ENCODE data around the gene RSBN1L. TPM values are rescaled to one million over a fixed set of nuclear protein-coding genes. Genes with fewer than 3 reads are reported as not detected.

RSBN1L gene
- polyA plus RNA-seq (2011; rRNA removed) (10.5 and 13.0 TPM in 2 replicates), polyA plus RNA-seq (2017; fragmentation: RNase III; extraction: RNeasy Plus Mini Kit Qiagen cat#74134 plus additional on column Dnase treatment) (9.9 to 11.1 TPM (median 11.1 TPM) in 3 replicates), polyA minus RNA-seq (2011; rRNA and poly(A)+ RNA removed) (10.8 and 17.3 TPM in 2 replicates)
- polyA plus RNA-seq (2012; cell fraction: cytosol; rRNA removed) = 2.5 and 2.9 TPM in 2 replicates
- polyA plus RNA-seq (2012; cell fraction: nucleus; rRNA removed) = 3.6 and 4.1 TPM in 2 replicates

GRCh38 chr7:77696057-77696642 is at the start of gene RSBN1L:
Gene RSBN1L (plus strand): TSS chr7:77696459. CDS start chr7:77696470, 11 bp downstream.
- H3K4me1 ChIP-seq = peaks cover 16% of the 10 kb centered on the region; the same call in 2 of the 3 replicates
- H3K9me3 ChIP-seq = no peaks in the 10 kb centered on the region
- H3K4me2 ChIP-seq = peak within 1 kb of the TSS; percentile 94
- TF ChIP-seq PHF8 (IDR thresholded peaks at IDR 0.05; ENCODE audit: borderline replicate concordance, low read depth) = peak; percentile 34; the same call in 1 of the 2 replicates
- TF ChIP-seq TFCP2L1 (CRISPR knock-in tag; IDR thresholded peaks at IDR 0.05) = 0 out of 2 replicates have a peak, but pooled peaks have one; percentile 22
- peak; percentile 98 for TF ChIP-seq PBX3 (IDR thresholded peaks at IDR 0.05)
- TF ChIP-seq BCL3 (IDR thresholded peaks at IDR 0.05) = peak; percentile 75; the same call in 2 of the 3 replicates
- peak in 1 of 2 experiments; percentile 82; a peak in 3 of 5 replicates for TF ChIP-seq JUN (IDR thresholded peaks at IDR 0.05)
- TF ChIP-seq ZSCAN20 (CRISPR knock-in tag; IDR thresholded peaks at IDR 0.05) = no peak
- TF ChIP-seq KDM5A (IDR thresholded peaks at IDR 0.05) = peak; percentile 59
- no peak for TF ChIP-seq HOXA7 (CRISPR knock-in tag; IDR thresholded peaks at IDR 0.05)
- TF ChIP-seq E2F6 (IDR thresholded peaks at IDR 0.05; ENCODE audit: borderline replicate concordance, low read depth) = 0 out of 2 replicates have a peak, but pooled peaks have one; percentile 41
- no peak for TF ChIP-seq KDM1A (IDR thresholded peaks at IDR 0.05; ENCODE audit: low read depth)
- TF ChIP-seq POLR2A (IDR thresholded peaks at IDR 0.05; ENCODE audit: low read length) = peak; percentile 62
- FAIRE-seq (no peak), ATAC-seq (peak; percentile 98), DNase-seq (ENCODE audit: low read depth in 1 of 2, low spot score in 1 of 2) (peak; percentile 89 to 96)
- peak within 1 kb of the TSS; percentile 93 for H3K27ac ChIP-seq
- peak within 1 kb of the TSS; percentile 88 for H3K4me3 ChIP-seq
- CTCF ChIA-PET = interaction anchor here (0.7 to 3.3 kb wide), 10 partner anchors 14 to 64 kb away, joined by 3 to 12 read pairs (median 3); no protein-coding TSS in a partner anchor
- POLR2A ChIA-PET = interaction anchor here (0.8 to 1.2 kb wide), 5 partner anchors 9 to 241 kb away, joined by 3 to 8 read pairs (median 3); partner anchors contain the start of genes PHTF2 and TMEM60
- under 1% methylated on average over 34 of the region's 53 CpGs for WGBS (ENCODE audit: missing lambda C conversion rate)

GRCh38 chr7:77648742-77649338 is 47.4 kb upstream of the RSBN1L start:
- Histone ChIP-seq H3K4me3 (no peak overlapping the region), H3K4me1 (peaks cover 30% of the 10 kb centered on the region), H3K27ac (peak overlapping the region; percentile 47 to 63; a peak in 3 of 6 replicates), H3K4me2 (peak overlapping the region; percentile 66; the same call in 2 of the 3 replicates), H3K9me3 (no peaks in the 10 kb centered on the region)
- no peak for DNase-seq (ENCODE audit: low read depth in 1 of 2, low spot score in 1 of 2)
- FAIRE-seq = no peak
- ChIA-PET CTCF (interaction anchor here (0.6 to 1.9 kb wide), 7 partner anchors 9 to 330 kb away, joined by 3 to 10 read pairs (median 3); no protein-coding TSS in a partner anchor), POLR2A (no interaction called here)
- 85% methylated on average over 6 of the region's 6 CpGs for WGBS (ENCODE audit: missing lambda C conversion rate)
- no peak for ATAC-seq
- no peak for TF ChIP-seq FOXS1 (CRISPR knock-in tag; IDR thresholded peaks at IDR 0.05)
- TF ChIP-seq REST (IDR thresholded peaks at IDR 0.05) = no peak
- TF ChIP-seq ZNF302 (CRISPR knock-in tag; IDR thresholded peaks at IDR 0.05) = no peak
- TF ChIP-seq ZSCAN20 (CRISPR knock-in tag; IDR thresholded peaks at IDR 0.05) = no peak
- no peak for TF ChIP-seq NR3C1 (IDR thresholded peaks at IDR 0.05)
- TF ChIP-seq FOSL2 (IDR thresholded peaks at IDR 0.05) = no peak
- no peak for TF ChIP-seq FOSL2 (CRISPR knock-in tag; IDR thresholded peaks at IDR 0.05)
- TF ChIP-seq JUNB (IDR thresholded peaks at IDR 0.05) = no peak
- TF ChIP-seq RAD21 (conservative IDR thresholded peaks at IDR 0.05 in 1 of 2, IDR thresholded peaks at IDR 0.05 in 1 of 2) = no peak
- TF ChIP-seq JUN (IDR thresholded peaks at IDR 0.05) = no peak
- no peak for TF ChIP-seq TP53 (CRISPR knock-in tag; IDR thresholded peaks at IDR 0.05)
- no peak for TF ChIP-seq TFCP2L1 (CRISPR knock-in tag; IDR thresholded peaks at IDR 0.05)
- TF ChIP-seq MAZ (IDR thresholded peaks at IDR 0.05; ENCODE audit: borderline replicate concordance, low read depth, low read length) = no peak
- TF ChIP-seq CEBPB (IDR thresholded peaks at IDR 0.05) = no peak
- no peak for TF ChIP-seq EHMT2 (IDR thresholded peaks at IDR 0.05; ENCODE audit: low read depth)
- TF ChIP-seq NFE2L2 (conservative IDR thresholded peaks at IDR 0.05; ENCODE audit: low read length) = no peak
- TF ChIP-seq CBX2 (IDR thresholded peaks at IDR 0.05; ENCODE audit: borderline replicate concordance, low read depth) = no peak
- TF ChIP-seq ELK1 (IDR thresholded peaks at IDR 0.05; ENCODE audit: low read depth, low read length) = no peak
- no peak for TF ChIP-seq RARB (CRISPR knock-in tag; IDR thresholded peaks at IDR 0.05)
- no peak for TF ChIP-seq NPAS2 (CRISPR knock-in tag; IDR thresholded peaks at IDR 0.05; ENCODE audit: borderline replicate concordance)
